Measurements from ENCODE around the gene C17orf67. TPM values are rescaled to one million over a fixed set of nuclear protein-coding genes. Genes with fewer than 3 reads are reported as not detected.

Gene C17orf67
- total and polyA plus RNA-seq, 2 of the 8 experiments (the other 6 are each of a cell fraction or from before 2014, with no cell fraction given), result 0.67 to 2.2 TPM

GRCh38 chr17:56809820-56810179 lies 23.9 kb downstream of the C17orf67 start:
- no peaks in the 10 kb centered on the region for H3K9me3 ChIP-seq (ENCODE audit: insufficient read depth in 2 of 2, low read depth in 1 of 2, low read length in 1 of 2)
- H2BK5ac ChIP-seq (ENCODE audit: low read depth, low read length), result no peak overlapping the region

More at GRCh38 chr17:56809820-56810179, 23.9 kb downstream of the C17orf67 start:
- Histone ChIP-seq H3K14ac (ENCODE audit: insufficient read length) (no peak overlapping the region), H2BK120ac (replicated peaks; ENCODE audit: low read depth, low read length) (no peak overlapping the region), H2AK5ac (ENCODE audit: low read depth, low read length) (no peak overlapping the region), H4K91ac (replicated peaks; ENCODE audit: insufficient read length, low read length) (no peak overlapping the region), H3K9ac (replicated peaks in 1 of 4; ENCODE audit: extremely low read depth in 1 of 4, low read depth in 3 of 4, low read length in 3 of 4) (no peak overlapping the region), H4K8ac (ENCODE audit: extremely low read depth, insufficient read depth, low read length) (no peak overlapping the region), H3K4me1 (replicated peaks in 1 of 4; ENCODE audit: control insufficient read depth in 3 of 4, insufficient read depth in 4 of 4, low read length in 3 of 4) (no peaks in the 10 kb centered on the region), H4K20me1 (replicated peaks in 1 of 2; ENCODE audit: control insufficient read depth in 1 of 2, insufficient read depth in 2 of 2, low read length in 2 of 2) (peaks cover 0 to 3% of the 10 kb centered on the region in 2 experiments), H3K4me2 (ENCODE audit: insufficient read depth in 1 of 2, low read depth in 2 of 2, low read length in 2 of 2) (no peak overlapping the region), H3K27ac (ENCODE audit: low read depth, low read length) (no peak overlapping the region), H2BK12ac (ENCODE audit: low read depth, low read length) (no peak overlapping the region), H3K79me2 (ENCODE audit: control insufficient read depth in 1 of 2, insufficient read depth in 2 of 2, low read length in 2 of 2) (no peaks in the 10 kb centered on the region), H2AFZ (ENCODE audit: low read length) (no peak overlapping the region), H2BK15ac (ENCODE audit: low read length) (no peak overlapping the region), H3K23ac (ENCODE audit: insufficient read length) (no peak overlapping the region), H3K36me3 (ENCODE audit: control insufficient read depth in 2 of 4, insufficient read depth in 4 of 4, low read length in 3 of 4) (no peaks in the 10 kb centered on the region), H2BK20ac (ENCODE audit: low read length) (no peak overlapping the region), H3K18ac (ENCODE audit: extremely low read depth, low read length) (no peak overlapping the region), H3K79me1 (ENCODE audit: low read depth, low read length) (0 out of 2 replicates have a peak, but pooled peaks cover 2% of the 10 kb centered on the region), H4K5ac (ENCODE audit: insufficient read length, low read depth, low read length) (no peak overlapping the region), H3K4ac (replicated peaks; ENCODE audit: insufficient read length, low read depth, low read length) (no peak overlapping the region), H3K56ac (replicated peaks; ENCODE audit: insufficient read length, low read depth, low read length) (no peak overlapping the region), H3K23me2 (ENCODE audit: low read depth, low read length) (peaks cover 12% of the 10 kb centered on the region; the same call in 1 of the 2 replicates), H3K27me3 (replicated peaks in 1 of 4; ENCODE audit: control insufficient read depth in 3 of 4, extremely low read depth in 1 of 4, insufficient read depth in 3 of 4, low read length in 3 of 4) (no peaks in the 10 kb centered on the region), H3K4me3 (ENCODE audit: extremely low read depth in 1 of 4, insufficient read depth in 2 of 4, low read depth in 3 of 4, low read length in 4 of 4) (no peak overlapping the region)
- FAIRE-seq (no peak), DNase-seq (ENCODE audit: low read depth in 1 of 2, low spot score in 2 of 2) (no peak)
- CTCF ChIA-PET (ENCODE audit: partially characterized antibody), result no interaction called here
- TF ChIP-seq NRF1 (IDR thresholded peaks at IDR 0.05; ENCODE audit: low read depth, low read length) (no peak), SP2 (IDR thresholded peaks at IDR 0.05; ENCODE audit: low read length) (no peak), RFX5 (IDR thresholded peaks at IDR 0.05; ENCODE audit: borderline replicate concordance, low read depth, low read length) (no peak), ATF2 (IDR thresholded peaks at IDR 0.05; ENCODE audit: low read length) (no peak)
- WGBS, 2 experiments (ENCODE audit: extremely low coverage in 1 of 2, insufficient coverage in 1 of 2, insufficient read length in 1 of 2, insufficient replicate concordance in 2 of 2, low coverage in 1 of 2, low lambda C conversion rate in 2 of 2, missing lambda C conversion rate in 1 of 2), result 88% methylated on average over 1 of the region's 1 CpG; no CpG with 5 or more reads in 1 of the 2 experiments
- POLR2A ChIA-PET (ENCODE audit: partially characterized antibody), result interaction anchor here (1.9 kb wide), 1 partner anchor 10 kb away, joined by 4 read pairs; no protein-coding TSS in a partner anchor

Measured in H1 (cell line).